ENCODE results near the gene CRISPLD2. TPM values are rescaled to one million over a fixed set of nuclear protein-coding genes. Genes with fewer than 3 reads are reported as not detected.

Gene CRISPLD2
- total and polyA plus RNA-seq, 9 of the 15 experiments (the other 6 are each of a cell fraction or from before 2014, with no cell fraction given), result 0.03 to 0.24 (median 0.04) TPM; not detected in 4

- TF ChIP-seq KAT2B (IDR thresholded peaks at IDR 0.05; ENCODE audit: low read depth, low read length) (no peak), ZEB2 (IDR thresholded peaks at IDR 0.05) (no peak), MAX (CRISPR knock-in tag; IDR thresholded peaks at IDR 0.05) (no peak), ZNF764 (CRISPR knock-in tag; IDR thresholded peaks at IDR 0.05; ENCODE audit: low read depth) (no peak), IFI16 (CRISPR knock-in tag; IDR thresholded peaks at IDR 0.05) (no peak), HES1 (IDR thresholded peaks at IDR 0.05; ENCODE audit: low read depth) (no peak)
These were observed 108.1 kb downstream of the CRISPLD2 start (continued) for GRCh38 chr16:84927621-84928591.

- POLR2A ChIA-PET, result interaction anchor here (0.7 to 0.8 kb wide), 4 partner anchors 17 to 115 kb away, joined by 3 to 4 read pairs (median 3); no protein-coding TSS in a partner anchor
- Histone ChIP-seq H3K9me3 (replicated peaks; ENCODE audit: control insufficient read depth, insufficient read depth, low read depth, low read length) (no peaks in the 10 kb centered on the region), H3K36me3 (ENCODE audit: control insufficient read depth, insufficient read depth, low read length) (no peaks in the 10 kb centered on the region), H4K20me1 (replicated peaks; ENCODE audit: control insufficient read depth, insufficient read depth, low read length) (peaks cover 5% of the 10 kb centered on the region; the same call in 1 of the 2 replicates), H3K9me1 (ENCODE audit: control insufficient read depth, insufficient read depth, low read length) (peaks cover 6% of the 10 kb centered on the region), H3K4me1 (replicated peaks in 1 of 2; ENCODE audit: control insufficient read depth in 2 of 2, insufficient read depth in 2 of 2, low read length in 2 of 2) (peaks cover 10 to 57% of the 10 kb centered on the region in 2 experiments), H3K27me3 (ENCODE audit: control insufficient read depth in 2 of 2, insufficient read depth in 2 of 2, low read length in 2 of 2) (peaks cover 9 to 19% of the 10 kb centered on the region in 2 experiments; a peak in 3 of 5 replicates), H3K9ac (ENCODE audit: insufficient read depth in 1 of 2, low read depth in 2 of 2, low read length in 2 of 2) (no peak overlapping the region; a peak in 1 of 4 replicates), H3K27ac (ENCODE audit: extremely low read depth, low read depth, low read length) (no peak overlapping the region), H3K4me3 (no peak overlapping the region), H3K79me2 (ENCODE audit: control insufficient read depth, insufficient read depth, low read length) (no peaks in the 10 kb centered on the region), H3K4me2 (ENCODE audit: insufficient read depth, low read length) (no peak overlapping the region), H2AFZ (ENCODE audit: low read depth, low read length) (no peak overlapping the region)
- peak in 3 of 4 experiments; percentile 28 to 70 (median 65) for DNase-seq (ENCODE audit: extremely low read depth in 1 of 4, low spot score in 3 of 4)
- ATAC-seq, result peak; percentile 15; the same call in 2 of the 3 replicates
- no TSS peak for BruUV-seq (replicated peaks)
- no peak for FAIRE-seq
- CTCF ChIA-PET (ENCODE audit: low intra/inter-chr PET ratio), result interaction anchor here (0.7 to 1.3 kb wide), 3 partner anchors 11 to 23 kb away, joined by 3 to 5 read pairs (median 3); no protein-coding TSS in a partner anchor
- in situ Hi-C loops (cut with MboI), result loop anchor here (5.0 kb wide), 1 partner anchor 43 kb away; no protein-coding TSS in a partner anchor
- WGBS (ENCODE audit: insufficient coverage, low coverage, missing lambda C conversion rate), result 33% methylated on average over 16 of the region's 16 CpGs
- intact Hi-C loops (cut with micrococcal nuclease), result loop anchor here (5.0 kb wide), 1 partner anchor 158 kb away; no protein-coding TSS in a partner anchor
- TF ChIP-seq REST (IDR thresholded peaks at IDR 0.05; ENCODE audit: borderline replicate concordance) (peak; percentile 59), REST (CRISPR knock-in tag; IDR thresholded peaks at IDR 0.05; ENCODE audit: low read depth) (no peak), C11orf30 (IDR thresholded peaks at IDR 0.05; ENCODE audit: low read depth) (peak; percentile 45; the same call in 1 of the 2 replicates)
These were observed 109.1 kb downstream of the CRISPLD2 start for GRCh38 chr16:84928679-84929420.
